HS-5 (cell line): Measurements from ENCODE around the gene SEM1.
"Not testable (repeated sequence)": the region's sequence is repeated elsewhere in the genome, so short reads cannot be mapped to it uniquely, and the experiment has no call there.

Experiments
- DNase-seq: peaks from one replicate; pipeline ENCODE4 v3.0.0-alpha.2; 2012; ENCODE audit warnings: low read depth

Gene SEM1

DNA sequence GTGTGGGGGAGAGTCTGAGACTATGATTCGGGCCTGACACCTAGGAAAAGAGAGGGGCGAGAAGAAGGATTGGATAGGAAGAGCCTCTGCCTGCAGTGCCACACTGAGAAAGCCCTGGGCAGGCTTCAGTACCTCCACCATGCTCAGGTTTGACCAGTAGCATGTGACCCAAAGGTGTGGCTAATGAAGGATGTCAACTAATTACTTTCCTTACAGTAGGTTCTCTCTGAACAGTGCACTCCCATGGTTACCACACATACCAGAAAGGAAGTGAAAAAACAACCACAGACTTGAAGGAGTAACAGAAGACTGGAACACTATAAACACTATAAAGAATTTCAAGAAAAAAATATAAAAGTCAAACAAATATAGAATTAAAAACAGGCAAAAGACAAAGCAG is 46.2 kb downstream of the SEM1 start:
- DNase-seq = no peak

GRCh38 chr7:96662151-96662550 is 47.5 kb downstream of the SEM1 start:
- not testable (repeated sequence) for DNase-seq

- DNase-seq = no peak
Measured at GRCh38 chr7:96658022-96658412, 51.6 kb downstream of the SEM1 start.

DNA sequence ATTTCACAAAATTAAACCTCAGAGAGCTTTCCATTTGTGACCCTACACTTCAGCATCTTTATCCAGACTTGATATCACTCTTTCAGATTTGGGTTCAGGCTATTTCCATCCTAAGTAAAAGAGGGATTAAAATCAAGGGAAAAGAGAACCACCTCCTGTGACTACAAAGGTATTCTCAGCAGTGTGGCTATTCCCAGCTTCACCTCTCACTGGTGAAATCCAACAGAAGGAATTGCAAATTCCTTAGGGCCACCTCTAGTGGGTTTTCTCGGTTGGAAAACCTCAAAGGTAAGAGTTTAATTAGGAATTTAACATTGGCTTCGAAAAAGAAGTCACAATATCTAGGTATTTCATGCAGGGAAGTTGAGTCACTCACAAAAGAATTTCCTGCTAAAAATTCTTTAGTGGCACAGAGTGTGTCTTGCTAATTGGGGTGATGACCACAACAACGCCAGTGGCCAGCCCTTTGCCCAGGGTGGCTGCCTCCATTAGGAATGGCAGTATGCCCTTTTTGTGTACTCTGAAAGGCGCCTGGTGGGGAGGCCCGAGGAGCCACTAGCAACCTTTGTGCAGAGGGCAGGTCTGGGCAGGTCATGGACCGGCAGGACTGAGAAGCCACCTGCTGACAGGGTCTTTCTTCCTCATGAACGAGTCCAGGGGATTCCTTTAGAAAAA is 52.2 kb downstream of the SEM1 start:
- no peak for DNase-seq

- DNase-seq = no peak
Measured at GRCh38 chr7:96655956-96656355, 53.7 kb downstream of the SEM1 start.

GRCh38 chr7:96654630-96655188 is 54.9 kb downstream of the SEM1 start:
- DNase-seq = no peak

DNA sequence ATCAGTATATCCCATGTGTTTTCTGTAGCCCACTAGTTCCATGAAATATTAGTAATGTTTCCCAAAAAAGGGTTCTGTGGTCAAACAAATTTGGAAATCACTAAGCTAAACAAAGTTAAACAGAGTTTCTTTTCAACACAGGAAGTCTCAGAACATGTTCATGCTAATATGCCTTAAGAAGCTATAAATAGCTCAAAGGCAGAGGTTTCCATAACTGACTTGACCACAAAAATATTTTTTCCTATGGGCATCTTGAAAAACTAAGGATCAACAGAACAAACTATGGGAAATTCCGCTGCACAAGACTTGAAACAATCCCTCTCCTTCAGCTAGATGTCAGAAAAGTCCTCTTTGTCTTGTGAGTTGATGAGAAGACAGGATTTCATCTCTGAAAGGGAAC is 59.7 kb downstream of the SEM1 start:
- DNase-seq = no peak

GRCh38 chr7:96648784-96649183 is 60.9 kb downstream of the SEM1 start:
- DNase-seq = no peak

GRCh38 chr7:96647733-96648132 is 61.9 kb downstream of the SEM1 start:
- no peak for DNase-seq

DNA sequence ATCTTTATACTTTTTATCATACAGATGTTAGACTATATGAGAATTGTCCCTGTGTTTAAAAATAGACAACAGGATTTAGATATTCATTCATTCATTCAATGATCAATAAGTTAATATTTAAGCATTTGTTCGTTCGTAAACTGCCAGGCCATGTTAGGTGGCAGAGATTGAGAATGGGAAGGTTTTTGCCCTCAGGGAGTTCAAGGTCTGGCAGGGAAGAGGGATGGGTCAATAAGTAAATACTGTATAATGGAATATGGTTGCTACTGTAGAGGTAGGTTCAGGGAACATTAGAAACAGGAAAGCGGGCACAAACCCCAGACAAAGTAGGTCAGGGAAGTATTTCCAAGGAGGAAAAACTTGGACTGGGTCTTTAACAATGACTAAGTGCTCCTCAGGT is 64.6 kb downstream of the SEM1 start:
- no peak for DNase-seq

DNA sequence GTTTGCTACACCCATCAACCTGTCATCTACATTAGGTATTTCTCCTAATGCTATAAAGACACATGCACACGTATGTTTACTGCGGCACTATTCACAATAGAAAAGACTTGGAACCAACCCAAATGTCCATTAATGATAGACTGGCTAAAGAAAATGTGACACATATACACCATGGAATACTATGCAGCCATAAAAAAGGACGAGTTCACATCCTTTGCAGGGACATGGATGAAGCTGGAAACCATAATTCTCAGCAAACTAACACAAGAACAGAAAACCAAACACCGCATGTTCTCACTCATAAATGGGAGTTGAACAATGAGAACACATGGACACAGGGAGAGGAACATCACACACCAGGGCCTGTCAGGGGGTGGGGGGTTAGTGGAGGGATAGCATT is 66.2 kb downstream of the SEM1 start:
- not testable (repeated sequence) for DNase-seq

DNA sequence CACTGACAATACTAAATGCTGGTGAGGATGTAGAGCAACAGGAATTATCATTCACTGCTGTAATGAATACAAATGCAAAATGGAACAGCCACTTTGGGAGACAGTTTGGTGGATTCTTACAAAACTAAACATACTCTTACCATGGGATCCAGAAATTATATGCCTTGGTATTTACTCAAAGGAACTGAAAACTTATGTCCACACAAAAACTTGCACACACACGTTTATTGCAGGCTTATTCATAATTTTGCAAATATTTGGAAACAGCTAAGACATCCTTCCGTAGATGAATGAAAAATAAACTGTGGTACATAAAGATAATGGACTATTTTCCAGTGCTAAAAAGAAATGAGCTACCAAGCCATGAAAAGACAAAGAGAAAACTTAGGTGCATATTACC is 69.6 kb downstream of the SEM1 start:
- no peak for DNase-seq
